ENCODE data around the gene KCNS1. TPM values are rescaled to one million over a fixed set of nuclear protein-coding genes. Genes with fewer than 3 reads are reported as not detected.
A peak's percentile ranks its signal among the peaks of the same experiment; 100 is the strongest.

The KCNS1 gene
- total and polyA plus RNA-seq, 2 donors (not counting 1 experiment from before 2014, with no cell fraction given): 0.33 to 0.50 TPM

- Histone ChIP-seq H3K9ac (ENCODE audit: insufficient read depth, low read length) (no peak overlapping the region), H3K27ac (ENCODE audit: insufficient read depth, low read length) (no peak overlapping the region), H3K9me3 (ENCODE audit: control insufficient read depth, insufficient read depth, low read depth, low read length) (no peaks in the 10 kb centered on the region), H3K4me3 (replicated peaks in 1 of 4; ENCODE audit: control extremely low read depth in 1 of 4, insufficient read depth in 1 of 4, low read depth in 3 of 4, low read length in 4 of 4) (no peak overlapping the region), H3K4me2 (ENCODE audit: extremely low read depth, insufficient read depth, low read length) (no peak overlapping the region), H3K27me3 (ENCODE audit: control insufficient read depth, insufficient read depth, low read length) (peaks cover 11% of the 10 kb centered on the region), H4K20me1 (ENCODE audit: control insufficient read depth, extremely low read depth, insufficient read depth, low read length) (no peaks in the 10 kb centered on the region), H3K36me3 (ENCODE audit: control insufficient read depth, insufficient read depth, low read length) (no peaks in the 10 kb centered on the region), H2AFZ (ENCODE audit: low read length) (no peak overlapping the region), H3K79me2 (ENCODE audit: control insufficient read depth, insufficient read depth, low read length) (no peaks in the 10 kb centered on the region), H3K4me1 (ENCODE audit: control insufficient read depth, extremely low read depth, insufficient read depth, low read length) (no peaks in the 10 kb centered on the region)
- TF ChIP-seq EZH2 (IDR thresholded peaks at IDR 0.05; ENCODE audit: low read length, missing control alignments) (no peak), CTCF (conservative IDR thresholded peaks at IDR 0.05 in 1 of 2, IDR thresholded peaks at IDR 0.05 in 1 of 2; ENCODE audit: low read depth in 1 of 2, low read length in 2 of 2) (peak in 1 of 2 donors; percentile 10)
- no peak for DNase-seq (ENCODE audit: low read depth in 2 of 2)
These were observed 17.1 kb upstream of the KCNS1 start for GRCh38 chr20:45118028-45118427.

GRCh38 chr20:45117581-45117980 is 16.7 kb upstream of the KCNS1 start:
- Histone ChIP-seq H3K79me2 (ENCODE audit: control insufficient read depth, insufficient read depth, low read length) (no peaks in the 10 kb centered on the region), H3K4me1 (ENCODE audit: control insufficient read depth, extremely low read depth, insufficient read depth, low read length) (no peaks in the 10 kb centered on the region), H3K4me2 (ENCODE audit: extremely low read depth, insufficient read depth, low read length) (no peak overlapping the region), H4K20me1 (ENCODE audit: control insufficient read depth, extremely low read depth, insufficient read depth, low read length) (no peaks in the 10 kb centered on the region), H3K27me3 (ENCODE audit: control insufficient read depth, insufficient read depth, low read length) (peaks cover 11% of the 10 kb centered on the region), H3K27ac (ENCODE audit: insufficient read depth, low read length) (no peak overlapping the region), H3K36me3 (ENCODE audit: control insufficient read depth, insufficient read depth, low read length) (no peaks in the 10 kb centered on the region), H3K4me3 (replicated peaks in 1 of 4; ENCODE audit: control extremely low read depth in 1 of 4, insufficient read depth in 1 of 4, low read depth in 3 of 4, low read length in 4 of 4) (no peak overlapping the region), H3K9me3 (ENCODE audit: control insufficient read depth, insufficient read depth, low read depth, low read length) (no peaks in the 10 kb centered on the region), H2AFZ (ENCODE audit: low read length) (no peak overlapping the region), H3K9ac (ENCODE audit: insufficient read depth, low read length) (no peak overlapping the region)
- no peak for DNase-seq (ENCODE audit: low read depth in 2 of 2)
- TF ChIP-seq CTCF (conservative IDR thresholded peaks at IDR 0.05 in 1 of 2, IDR thresholded peaks at IDR 0.05 in 1 of 2; ENCODE audit: low read depth in 1 of 2, low read length in 2 of 2) (no peak), EZH2 (IDR thresholded peaks at IDR 0.05; ENCODE audit: low read length, missing control alignments) (no peak)

- H3K9me3 ChIP-seq (ENCODE audit: control insufficient read depth, insufficient read depth, low read depth, low read length): no peaks in the 10 kb centered on the region
- DNase-seq (ENCODE audit: low read depth in 2 of 2): no peak
- H3K27me3 ChIP-seq (ENCODE audit: control insufficient read depth, insufficient read depth, low read length): peaks cover 11% of the 10 kb centered on the region
- H3K4me3 ChIP-seq (replicated peaks in 1 of 4; ENCODE audit: control extremely low read depth in 1 of 4, insufficient read depth in 1 of 4, low read depth in 3 of 4, low read length in 4 of 4): no peak overlapping the region
- no peak for TF ChIP-seq EZH2 (IDR thresholded peaks at IDR 0.05; ENCODE audit: low read length, missing control alignments)
- TF ChIP-seq CTCF (conservative IDR thresholded peaks at IDR 0.05 in 1 of 2, IDR thresholded peaks at IDR 0.05 in 1 of 2; ENCODE audit: low read depth in 1 of 2, low read length in 2 of 2): no peak
- no peak overlapping the region for H3K9ac ChIP-seq (ENCODE audit: insufficient read depth, low read length)
- H3K79me2 ChIP-seq (ENCODE audit: control insufficient read depth, insufficient read depth, low read length): no peaks in the 10 kb centered on the region
- no peak overlapping the region for H2AFZ ChIP-seq (ENCODE audit: low read length)
- H3K36me3 ChIP-seq (ENCODE audit: control insufficient read depth, insufficient read depth, low read length): no peaks in the 10 kb centered on the region
- H4K20me1 ChIP-seq (ENCODE audit: control insufficient read depth, extremely low read depth, insufficient read depth, low read length): no peaks in the 10 kb centered on the region
- no peak overlapping the region for H3K4me2 ChIP-seq (ENCODE audit: extremely low read depth, insufficient read depth, low read length)
- no peak overlapping the region for H3K27ac ChIP-seq (ENCODE audit: insufficient read depth, low read length)
- H3K4me1 ChIP-seq (ENCODE audit: control insufficient read depth, extremely low read depth, insufficient read depth, low read length): no peaks in the 10 kb centered on the region
These were observed 14.9 kb upstream of the KCNS1 start for GRCh38 chr20:45115829-45116228.

Measured in fibroblast of lung (primary cell).